Naive B cell (primary cell): ENCODE measurements around the gene INSIG2. TPM values are rescaled to one million over a fixed set of nuclear protein-coding genes. Genes with fewer than 3 reads are reported as not detected.
"Not testable (repeated sequence)": the region's sequence is repeated elsewhere in the genome, so short reads cannot be mapped to it uniquely, and the experiment has no call there.

Experiments used
- ATAC-seq, 2 donors: fragments of 150-1000 bp; cut with Tn5 transposase; 2 replicates each; pipeline ENCODE4 v1.10.0; 2021; ENCODE audit warnings: low read depth in 2 of 2, mild to moderate bottlenecking in 2 of 2, moderate library complexity in 2 of 2
- DNase-seq: peaks from one replicate; pipeline ENCODE4 v3.0.0; 2022
- H3K27ac Mint-ChIP-seq, 6 donors: one replicate each; pipeline ENCODE4 v1.8.0; 2020 to 2022; ENCODE audit warnings: mild to moderate bottlenecking in 6 of 6, mixed read lengths in 6 of 6, moderate library complexity in 5 of 6, inconsistent platforms in 2 of 6
- H3K27me3 Mint-ChIP-seq, 3 donors: one replicate each; pipeline ENCODE4 v1.8.0; 2021 to 2022; ENCODE audit warnings: mixed read lengths in 3 of 3, mild to moderate bottlenecking in 1 of 3
- H3K36me3 Mint-ChIP-seq, 2 donors: one replicate each; pipeline ENCODE4 v1.8.0; 2020 to 2022; ENCODE audit warnings: mixed read lengths in 2 of 2, inconsistent platforms in 1 of 2, mild to moderate bottlenecking in 1 of 2
- H3K4me1 Mint-ChIP-seq, 3 donors: one replicate each; pipeline ENCODE4 v1.8.0; 2020 to 2022; ENCODE audit warnings: mixed read lengths in 3 of 3, inconsistent platforms in 1 of 3, mild to moderate bottlenecking in 1 of 3, moderate library complexity in 1 of 3
- H3K4me3 Mint-ChIP-seq, 8 donors: one replicate each; pipeline ENCODE4 v1.8.0; 2020 to 2022; ENCODE audit warnings: mild to moderate bottlenecking in 8 of 8, mixed read lengths in 8 of 8, moderate library complexity in 8 of 8, inconsistent platforms in 2 of 8
- H3K9me3 Mint-ChIP-seq, 7 donors: one replicate each; pipeline ENCODE4 v1.8.0; 2020 to 2022; ENCODE audit warnings: mixed read lengths in 7 of 7, mild to moderate bottlenecking in 5 of 7, inconsistent platforms in 2 of 7, moderate library complexity in 1 of 7
- polyA plus RNA-seq, 6 donors: library from polyadenylated mRNA; unstranded; fragments of 300-500 nt; fragmentation: Illumina TruSeq; gene quantifications; one replicate each; pipeline ENCODE4 v1.2.3, GENCODE V29; 2021; ENCODE audit warnings: low read depth in 6 of 6

The INSIG2 gene
- polyA plus RNA-seq, 6 donors from 2014 or later, result 23.6 to 54.5 (median 27.3) TPM

- DNase-seq, H3K27me3 Mint-ChIP-seq, H3K36me3 Mint-ChIP-seq, H3K4me3 Mint-ChIP-seq, ATAC-seq, H3K9me3 Mint-ChIP-seq: not testable (repeated sequence)
- Mint-ChIP-seq H3K4me1 (peaks cover 17 to 29% (median 21%) of the 10 kb centered on the region in 3 donors), H3K27ac (peak overlapping the region in 2 of 6 donors; percentile 18 to 86)
These were observed 5.8 kb downstream of the INSIG2 start for GRCh38 chr2:118094102-118094501.

- H3K36me3 Mint-ChIP-seq, result peaks cover 8% of the 10 kb centered on the region in 2 donors
- DNase-seq (no peak), ATAC-seq (no peak)
- H3K4me1 Mint-ChIP-seq, result peaks cover 17 to 27% (median 22%) of the 10 kb centered on the region in 3 donors
- no peaks in the 10 kb centered on the region for H3K27me3 Mint-ChIP-seq
- no peaks in the 10 kb centered on the region for H3K9me3 Mint-ChIP-seq
- H3K4me3 Mint-ChIP-seq, result no peak overlapping the region
- H3K27ac Mint-ChIP-seq, result peak overlapping the region in 1 of 6 donors; percentile 86
These were observed 6.2 kb downstream of the INSIG2 start for GRCh38 chr2:118094503-118094902.

- Mint-ChIP-seq H3K27me3 (no peaks in the 10 kb centered on the region), H3K4me1 (peaks cover 17 to 29% (median 20%) of the 10 kb centered on the region in 3 donors), H3K27ac (peak overlapping the region in 2 of 6 donors; percentile 3 to 11), H3K4me3 (peak overlapping the region in 1 of 8 donors; percentile 68), H3K9me3 (no peaks in the 10 kb centered on the region), H3K36me3 (peaks cover 8 to 14% of the 10 kb centered on the region in 2 donors)
- ATAC-seq (no peak), DNase-seq (no peak)
These were observed 7.3 kb downstream of the INSIG2 start for GRCh38 chr2:118095610-118096009.

GRCh38 chr2:118097657-118098056 lies 9.4 kb downstream of the INSIG2 start:
- no peaks in the 10 kb centered on the region for H3K27me3 Mint-ChIP-seq
- H3K4me3 Mint-ChIP-seq, result no peak overlapping the region
- peaks cover 8 to 25% (median 13%) of the 10 kb centered on the region in 3 donors for H3K4me1 Mint-ChIP-seq
- H3K36me3 Mint-ChIP-seq, result peaks cover 8 to 18% of the 10 kb centered on the region in 2 donors
- H3K27ac Mint-ChIP-seq, result peak overlapping the region in 1 of 6 donors; percentile 17
- no peak for DNase-seq
- ATAC-seq, result no peak
- H3K9me3 Mint-ChIP-seq, result no peaks in the 10 kb centered on the region

GRCh38 chr2:118098307-118099030 lies 10.2 kb downstream of the INSIG2 start:
- Mint-ChIP-seq H3K4me1 (peaks cover 7 to 23% (median 11%) of the 10 kb centered on the region in 3 donors), H3K36me3 (peaks cover 8 to 18% of the 10 kb centered on the region in 2 donors), H3K27ac (peak overlapping the region in 2 of 6 donors; percentile 18 to 32), H3K9me3 (no peaks in the 10 kb centered on the region), H3K4me3 (no peak overlapping the region), H3K27me3 (no peaks in the 10 kb centered on the region)
- ATAC-seq (no peak), DNase-seq (no peak)

- Mint-ChIP-seq H3K36me3 (peaks cover 8 to 30% of the 10 kb centered on the region in 2 donors), H3K27ac (no peak overlapping the region), H3K9me3 (no peaks in the 10 kb centered on the region), H3K4me1 (peaks cover 5 to 22% (median 7%) of the 10 kb centered on the region in 3 donors), H3K27me3 (no peaks in the 10 kb centered on the region), H3K4me3 (no peak overlapping the region)
- ATAC-seq, result no peak
- no peak for DNase-seq
These were observed 14.3 kb downstream of the INSIG2 start for GRCh38 chr2:118102433-118103082.

GRCh38 chr2:118103951-118104940 lies 16.0 kb downstream of the INSIG2 start:
- Mint-ChIP-seq H3K36me3 (peaks cover 10 to 25% of the 10 kb centered on the region in 2 donors), H3K27me3 (no peaks in the 10 kb centered on the region), H3K4me1 (peaks cover 0 to 12% (median 5%) of the 10 kb centered on the region in 3 donors), H3K9me3 (no peaks in the 10 kb centered on the region), H3K4me3 (no peak overlapping the region), H3K27ac (peak overlapping the region in 3 of 6 donors; percentile 21 to 88 (median 46))
- DNase-seq (no peak), ATAC-seq (peak in 1 of 2 donors; percentile 28)

- H3K36me3 Mint-ChIP-seq, result peaks cover 18 to 23% of the 10 kb centered on the region in 2 donors
- peaks cover 0 to 5% (median 5%) of the 10 kb centered on the region in 3 donors for H3K4me1 Mint-ChIP-seq
- no peak overlapping the region for H3K27ac Mint-ChIP-seq
These were observed 17.2 kb downstream of the INSIG2 start for GRCh38 chr2:118105497-118105896.

GRCh38 chr2:118106926-118107325 lies 18.7 kb downstream of the INSIG2 start:
- Mint-ChIP-seq H3K36me3 (peaks cover 25 to 27% of the 10 kb centered on the region in 2 donors), H3K9me3 (no peaks in the 10 kb centered on the region), H3K4me3 (no peak overlapping the region), H3K4me1 (peaks cover 0 to 7% (median 5%) of the 10 kb centered on the region in 3 donors), H3K27me3 (no peaks in the 10 kb centered on the region), H3K27ac (no peak overlapping the region)
- ATAC-seq, result no peak
- no peak for DNase-seq

More at GRCh38 chr2:118105497-118105896, 17.2 kb downstream of the INSIG2 start:
- no peaks in the 10 kb centered on the region for H3K9me3 Mint-ChIP-seq
- ATAC-seq (no peak), DNase-seq (no peak)
- no peaks in the 10 kb centered on the region for H3K27me3 Mint-ChIP-seq
- no peak overlapping the region for H3K4me3 Mint-ChIP-seq

- ATAC-seq (no peak), DNase-seq (no peak)
- H3K27ac Mint-ChIP-seq, result no peak overlapping the region
- peaks cover 21 to 28% of the 10 kb centered on the region in 2 donors for H3K36me3 Mint-ChIP-seq
- no peaks in the 10 kb centered on the region for H3K27me3 Mint-ChIP-seq
- H3K4me1 Mint-ChIP-seq, result peaks cover 5 to 11% (median 5%) of the 10 kb centered on the region in 3 donors
- H3K9me3 Mint-ChIP-seq, result no peaks in the 10 kb centered on the region
- no peak overlapping the region for H3K4me3 Mint-ChIP-seq
These were observed 22.0 kb downstream of the INSIG2 start for GRCh38 chr2:118110310-118110709.

GRCh38 chr2:118110991-118111390 lies 22.7 kb downstream of the INSIG2 start:
- Mint-ChIP-seq H3K4me1 (peaks cover 5 to 11% (median 5%) of the 10 kb centered on the region in 3 donors), H3K9me3 (no peaks in the 10 kb centered on the region), H3K36me3 (peaks cover 21 to 28% of the 10 kb centered on the region in 2 donors), H3K27me3 (no peaks in the 10 kb centered on the region), H3K4me3 (no peak overlapping the region), H3K27ac (no peak overlapping the region)
- DNase-seq (no peak), ATAC-seq (no peak)

GRCh38 chr2:118112771-118113334 lies 24.6 kb downstream of the INSIG2 start:
- Mint-ChIP-seq H3K9me3 (no peaks in the 10 kb centered on the region), H3K36me3 (peaks cover 12 to 28% of the 10 kb centered on the region in 2 donors), H3K27ac (peak overlapping the region in 2 of 6 donors; percentile 19 to 58), H3K4me1 (peaks cover 5 to 11% (median 5%) of the 10 kb centered on the region in 3 donors), H3K4me3 (no peak overlapping the region), H3K27me3 (no peaks in the 10 kb centered on the region)
- DNase-seq (no peak), ATAC-seq (no peak)
